LNCaP clone FGC (cell line): ENCODE measurements around the gene LPIN3.

ENCODE experiments used
- DNase-seq: peaks from one replicate; pipeline ENCODE4 v3.0.0-alpha.2; 2011; ENCODE audit warnings: low read depth
- H3K4me3 ChIP-seq: 2 replicates; pipeline ENCODE4 v1.5.1; 2011; ENCODE audit warnings: mild to moderate bottlenecking, low read depth, low read length, control low read depth
- TF ChIP-seq, protein P1 (sequence below): IDR thresholded peaks from 2 replicates; pipeline ENCODE4 v1.5.1; 2012; ENCODE audit warnings: mild to moderate bottlenecking; ENCODE audit not compliant: control insufficient read depth, insufficient read depth; ENCODE audit errors: extremely low read depth

Gene LPIN3

DNA sequence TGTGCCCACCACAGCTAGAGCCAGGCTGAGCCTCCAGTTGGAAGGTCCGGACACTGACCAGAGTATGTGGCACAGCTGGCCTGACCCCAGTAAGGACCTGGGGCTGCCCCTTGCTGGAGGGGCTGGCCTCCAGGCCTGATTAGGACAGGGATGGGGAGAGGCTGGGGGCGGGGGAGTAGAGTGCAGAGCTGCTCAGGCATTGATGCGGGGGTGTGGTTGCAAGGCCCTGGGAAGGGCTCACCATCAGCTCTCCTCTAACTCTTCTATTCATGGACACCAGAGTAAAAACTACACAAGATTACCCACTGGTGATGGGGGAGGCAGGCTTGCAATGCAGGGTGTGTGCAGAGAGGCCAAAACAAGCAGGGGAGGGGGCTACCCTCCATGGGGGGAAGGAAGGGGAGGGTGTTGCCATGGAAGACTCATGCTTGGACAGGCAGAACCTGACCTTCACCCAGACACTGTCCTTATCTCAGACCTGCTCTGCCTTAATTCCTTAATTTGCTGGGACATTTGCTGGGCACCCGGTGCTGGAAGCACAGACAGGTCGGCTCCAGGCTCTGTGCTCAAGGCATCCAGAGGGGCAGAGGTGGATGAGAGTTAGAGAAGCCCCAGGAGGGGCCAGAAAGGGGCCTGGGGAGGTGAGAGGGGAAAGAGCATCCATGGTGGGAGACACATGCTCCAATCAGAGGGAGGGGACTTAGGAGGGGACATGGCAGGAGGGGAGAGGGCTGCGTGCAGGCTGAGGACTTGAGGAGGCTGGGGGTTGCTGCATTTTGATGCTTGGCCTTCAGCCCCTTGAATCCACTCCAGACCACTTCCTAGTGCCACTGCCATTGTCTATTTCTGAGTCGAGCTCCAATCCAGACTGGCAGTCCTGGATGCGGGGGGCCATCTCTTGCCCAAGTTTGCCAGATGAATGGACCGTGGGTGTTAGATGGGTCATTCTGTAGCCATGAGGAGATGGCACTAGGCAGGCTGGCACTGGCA lies 33.6 kb downstream of the LPIN3 start:
- TF ChIP-seq, protein P1, sequence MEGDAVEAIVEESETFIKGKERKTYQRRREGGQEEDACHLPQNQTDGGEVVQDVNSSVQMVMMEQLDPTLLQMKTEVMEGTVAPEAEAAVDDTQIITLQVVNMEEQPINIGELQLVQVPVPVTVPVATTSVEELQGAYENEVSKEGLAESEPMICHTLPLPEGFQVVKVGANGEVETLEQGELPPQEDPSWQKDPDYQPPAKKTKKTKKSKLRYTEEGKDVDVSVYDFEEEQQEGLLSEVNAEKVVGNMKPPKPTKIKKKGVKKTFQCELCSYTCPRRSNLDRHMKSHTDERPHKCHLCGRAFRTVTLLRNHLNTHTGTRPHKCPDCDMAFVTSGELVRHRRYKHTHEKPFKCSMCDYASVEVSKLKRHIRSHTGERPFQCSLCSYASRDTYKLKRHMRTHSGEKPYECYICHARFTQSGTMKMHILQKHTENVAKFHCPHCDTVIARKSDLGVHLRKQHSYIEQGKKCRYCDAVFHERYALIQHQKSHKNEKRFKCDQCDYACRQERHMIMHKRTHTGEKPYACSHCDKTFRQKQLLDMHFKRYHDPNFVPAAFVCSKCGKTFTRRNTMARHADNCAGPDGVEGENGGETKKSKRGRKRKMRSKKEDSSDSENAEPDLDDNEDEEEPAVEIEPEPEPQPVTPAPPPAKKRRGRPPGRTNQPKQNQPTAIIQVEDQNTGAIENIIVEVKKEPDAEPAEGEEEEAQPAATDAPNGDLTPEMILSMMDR = no peak
- no peak for DNase-seq
- H3K4me3 ChIP-seq = no peak overlapping the region

DNA sequence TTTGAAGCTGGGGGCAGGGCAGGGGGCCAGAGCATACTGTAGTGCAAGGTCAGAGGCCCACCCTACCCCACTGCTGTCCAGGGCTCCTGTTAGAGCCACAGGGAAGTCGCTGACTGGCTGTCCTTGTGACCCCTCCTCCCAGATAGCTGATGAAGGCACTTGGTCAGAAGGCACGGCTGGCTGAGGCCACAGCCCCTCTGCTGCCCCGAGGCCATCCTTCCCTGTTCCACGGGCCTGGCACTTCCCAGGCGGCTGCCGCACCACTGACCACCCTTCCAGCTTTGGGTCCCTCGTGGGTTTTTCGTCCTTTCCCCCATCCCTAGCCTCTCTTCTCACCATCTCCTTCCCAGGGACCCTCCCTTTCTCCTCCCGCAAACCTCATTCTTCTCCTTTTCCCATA lies 35.2 kb downstream of the LPIN3 start:
- H3K4me3 ChIP-seq = no peak overlapping the region
- TF ChIP-seq, protein P1 = no peak

DNA sequence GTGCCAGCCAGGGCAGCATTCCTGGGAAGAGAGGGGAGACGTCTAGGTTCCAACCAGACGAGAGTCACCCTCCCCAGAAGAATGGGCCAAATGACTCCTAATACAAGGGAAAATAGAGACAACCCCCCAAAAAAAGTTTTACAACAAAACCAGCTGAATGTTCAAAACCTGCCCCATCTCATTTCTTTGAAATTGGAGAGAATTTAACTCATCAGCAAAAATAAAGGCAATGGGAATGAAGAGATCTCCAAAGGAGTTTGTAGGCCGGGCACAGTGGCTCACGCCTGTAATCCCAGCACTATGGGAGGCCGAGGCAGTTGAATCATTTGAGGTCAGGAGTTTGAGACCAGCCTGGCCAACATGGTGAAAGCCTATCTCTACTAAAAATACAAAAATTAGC lies 35.7 kb downstream of the LPIN3 start:
- DNase-seq = no peak
- TF ChIP-seq, protein P1 = no peak
- no peak overlapping the region for H3K4me3 ChIP-seq

More for the DNA sequence above, 35.2 kb downstream of the LPIN3 start:
- DNase-seq = no peak

DNA sequence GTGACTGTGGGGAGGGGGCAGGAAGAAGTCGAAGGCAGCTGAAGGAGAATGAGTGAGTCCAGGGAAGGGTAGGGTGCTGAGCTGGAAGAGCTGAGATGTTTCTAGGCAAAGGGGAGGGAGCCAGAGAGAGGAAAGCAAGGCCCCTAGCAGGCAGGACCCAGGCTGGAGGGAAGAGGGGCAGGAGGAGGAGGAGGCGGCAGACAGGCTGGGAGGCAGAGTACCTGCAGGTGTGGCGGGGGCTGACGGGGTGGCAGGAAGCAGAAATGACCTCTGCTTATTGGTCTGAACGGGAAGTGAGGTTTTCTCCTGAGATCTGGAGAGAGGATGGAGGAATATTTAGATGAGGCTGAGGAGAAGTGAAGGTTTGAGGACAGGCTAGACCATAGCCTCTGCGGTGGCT lies 36.7 kb downstream of the LPIN3 start:
- TF ChIP-seq, protein P1 = no peak

DNA sequence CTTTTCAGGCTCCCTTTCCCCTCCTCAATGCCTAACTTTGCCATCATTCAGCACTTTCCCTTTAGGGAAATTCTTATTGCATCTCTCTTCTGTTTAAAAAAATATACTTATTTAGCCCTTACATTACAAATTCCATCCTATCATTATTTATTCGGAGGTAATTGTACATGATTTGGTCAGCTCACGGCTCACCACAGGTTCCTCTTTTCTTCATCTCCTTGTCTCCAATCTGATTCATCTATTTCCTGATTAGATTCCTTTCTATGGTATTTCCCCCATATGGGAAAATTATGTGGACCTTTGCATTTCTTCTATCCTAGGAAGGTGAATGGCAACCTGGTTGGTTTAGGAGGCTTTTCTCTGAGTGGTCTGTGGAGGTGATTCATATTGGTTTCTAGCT lies 38.9 kb downstream of the LPIN3 start:
- TF ChIP-seq, protein P1 = no peak
- no peak overlapping the region for H3K4me3 ChIP-seq
- no peak for DNase-seq

More for the DNA sequence above, 36.7 kb downstream of the LPIN3 start:
- no peak overlapping the region for H3K4me3 ChIP-seq
- no peak for DNase-seq

DNA sequence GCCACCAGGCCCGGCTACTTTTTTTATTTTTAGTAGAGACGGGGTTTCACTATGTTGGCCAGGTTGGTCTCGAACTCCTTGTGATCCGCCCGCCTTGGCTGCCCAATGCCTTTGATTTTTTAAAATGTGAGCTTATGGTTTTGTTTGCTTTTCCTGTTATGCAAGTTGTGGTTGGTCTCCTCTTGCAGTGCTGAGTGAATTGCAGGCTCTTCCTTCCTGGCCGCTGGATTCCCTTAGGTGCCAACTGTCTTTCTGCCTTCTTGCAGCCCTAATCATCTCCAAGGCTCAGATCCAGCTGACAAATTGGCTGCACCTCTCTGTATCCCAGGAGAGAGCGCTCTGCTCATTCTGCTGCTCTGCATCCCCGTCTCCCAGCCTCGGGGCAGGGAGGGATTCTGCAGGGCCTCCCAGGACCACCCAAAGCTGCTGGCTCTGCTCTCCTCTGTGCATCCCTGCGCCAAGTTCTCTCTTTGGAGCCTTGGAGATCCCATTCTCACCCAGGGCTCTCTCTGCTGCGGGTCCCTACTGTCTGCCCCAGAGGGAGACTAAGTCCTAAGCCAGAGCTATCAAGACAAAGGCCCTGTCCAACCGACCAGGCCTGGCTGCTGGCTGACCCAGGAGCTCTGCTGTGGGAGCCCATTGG lies 40.1 kb downstream of the LPIN3 start:
- TF ChIP-seq, protein P1 = no peak
- no peak for DNase-seq
- H3K4me3 ChIP-seq = no peak overlapping the region
